NOMO-1 treated with DMSO at 0.1 percent for 48 hours (cell line): ENCODE data around the gene MERTK.

Experiments
- DNase-seq: peaks from one replicate; lab custom pipeline; 2025; ENCODE audit not compliant: unreplicated experiment; lab: John Stamatoyannopoulos, UW

The MERTK gene

DNA sequence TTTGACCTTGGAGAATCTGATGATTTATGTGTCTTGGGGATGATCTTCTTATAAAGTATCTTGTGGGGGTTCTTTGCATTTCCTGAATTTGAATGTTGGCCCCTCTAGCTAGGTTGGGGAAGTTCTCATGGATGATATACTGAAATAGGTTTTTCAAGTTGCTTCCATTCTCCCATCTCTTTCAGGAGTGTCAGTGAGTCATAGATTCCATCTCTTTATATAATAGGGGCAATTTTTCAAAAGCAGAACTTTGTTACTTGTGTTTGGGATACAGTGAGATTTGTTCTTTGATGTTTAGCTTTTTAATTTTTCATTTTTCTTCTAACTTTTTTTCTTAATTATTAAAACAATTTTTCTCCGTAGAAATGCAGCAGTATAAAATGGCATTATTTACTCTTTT is 176.1 kb downstream of the MERTK start:
- no peak for DNase-seq

DNA sequence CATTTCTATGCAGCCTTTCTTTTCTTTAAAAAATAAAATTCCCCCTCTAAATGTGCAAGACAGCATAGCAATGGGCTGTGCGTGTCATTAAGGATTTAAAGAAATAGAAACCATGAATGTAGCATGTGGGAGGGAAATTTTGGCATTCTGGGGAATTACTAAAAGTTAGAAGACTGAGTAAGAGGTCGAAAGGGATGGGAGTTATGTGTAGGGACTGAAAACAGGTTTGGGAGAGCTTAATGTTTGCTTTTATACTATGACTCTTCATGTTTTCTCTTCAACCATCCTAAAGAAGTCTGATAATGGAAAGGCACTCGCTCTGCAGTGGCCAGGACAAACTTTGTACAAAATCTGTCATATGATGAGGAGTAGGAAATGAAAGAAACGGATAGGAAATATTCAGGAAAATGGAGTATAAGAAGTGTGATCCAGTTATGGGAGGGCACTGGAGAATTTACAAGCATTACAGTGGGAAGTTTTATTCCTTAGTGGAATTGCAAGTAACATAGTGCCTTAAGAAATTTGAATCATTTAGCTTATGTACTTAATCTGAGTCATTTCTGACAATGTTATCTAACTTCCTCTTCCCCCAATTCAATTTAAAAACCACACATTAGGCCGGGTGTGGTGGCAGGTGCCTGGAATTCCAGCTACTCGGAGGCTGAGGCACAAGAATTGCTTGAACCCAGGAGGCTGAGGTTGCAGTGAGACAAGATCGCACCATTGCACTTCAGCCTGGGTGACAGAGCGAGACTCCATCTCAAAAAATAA is 177.3 kb downstream of the MERTK start:
- DNase-seq: no peak

DNA sequence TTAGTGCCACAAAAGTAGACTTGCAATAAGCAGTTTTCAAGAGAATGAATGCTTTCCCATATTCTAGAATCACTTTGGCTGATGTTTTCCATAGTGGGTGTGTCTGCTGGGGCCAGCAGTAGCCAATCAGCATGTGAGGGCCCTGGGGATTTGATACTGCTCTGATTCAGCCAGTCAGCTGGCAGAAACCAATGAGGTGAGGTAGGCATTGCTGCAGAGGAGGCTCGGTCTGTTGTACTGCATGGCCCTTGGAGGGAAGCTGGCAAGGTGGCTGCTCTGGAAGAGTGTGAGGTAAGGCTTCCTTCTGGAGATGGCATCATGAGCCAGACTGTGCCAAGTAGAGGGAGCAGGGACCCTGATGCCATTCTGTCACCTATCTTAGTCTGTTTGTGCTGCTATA is 179.4 kb downstream of the MERTK start:
- DNase-seq: no peak
